Fibroblast of skin of left quadriceps (primary cell): Measurements from ENCODE around the gene CAMK1G.

Experiments
- DNase-seq, 2 experiments: peaks; one replicate each; pipeline ENCODE4 v3.0.0-alpha.2; 2013; ENCODE audit warnings: low read depth in 2 of 2

Gene CAMK1G

GRCh38 chr1:209565759-209566678 lies 17.5 kb upstream of the CAMK1G start:
- peak; percentile 57 to 62 for DNase-seq

- DNase-seq = peak; percentile 49 to 51
Observed at GRCh38 chr1:209567698-209568175, 15.8 kb upstream of the CAMK1G start.

GRCh38 chr1:209569455-209570207 lies 13.9 kb upstream of the CAMK1G start:
- no peak for DNase-seq

GRCh38 chr1:209570743-209571142 lies 12.8 kb upstream of the CAMK1G start:
- DNase-seq = no peak

GRCh38 chr1:209576392-209577197 lies 6.9 kb upstream of the CAMK1G start:
- DNase-seq = no peak

- no peak for DNase-seq
Observed at GRCh38 chr1:209577346-209577745, 6.2 kb upstream of the CAMK1G start.

GRCh38 chr1:209580577-209580976 lies 2.9 kb upstream of the CAMK1G start:
- DNase-seq = no peak

- no peak for DNase-seq
Observed at GRCh38 chr1:209584231-209584672, 738 bp downstream of the CAMK1G start.

- no peak for DNase-seq
Observed at GRCh38 chr1:209585197-209585596, 1.7 kb downstream of the CAMK1G start.

GRCh38 chr1:209585672-209586071 lies 2.2 kb downstream of the CAMK1G start:
- no peak for DNase-seq

- DNase-seq = no peak
Observed at GRCh38 chr1:209586221-209586740, 2.8 kb downstream of the CAMK1G start.

GRCh38 chr1:209587789-209588188 lies 4.3 kb downstream of the CAMK1G start:
- DNase-seq = no peak

GRCh38 chr1:209589440-209589839 lies 5.9 kb downstream of the CAMK1G start:
- DNase-seq = no peak

- DNase-seq = no peak
Observed at GRCh38 chr1:209589863-209590262, 6.3 kb downstream of the CAMK1G start.

- DNase-seq = no peak
Observed at GRCh38 chr1:209590405-209590804, 6.9 kb downstream of the CAMK1G start.

- no peak for DNase-seq
Observed at GRCh38 chr1:209593747-209594146, 10.2 kb downstream of the CAMK1G start.

- DNase-seq = no peak
Observed at GRCh38 chr1:209594440-209594839, 10.9 kb downstream of the CAMK1G start.

GRCh38 chr1:209595028-209595427 lies 11.5 kb downstream of the CAMK1G start:
- DNase-seq = no peak

GRCh38 chr1:209595599-209596285 lies 12.2 kb downstream of the CAMK1G start:
- DNase-seq = no peak

- DNase-seq = no peak
Observed at GRCh38 chr1:209597499-209597898, 14.0 kb downstream of the CAMK1G start.

- DNase-seq = no peak
Observed at GRCh38 chr1:209598227-209598626, 14.7 kb downstream of the CAMK1G start.
